GF-D8 (cell line): ENCODE measurements around the gene CDH19.
"Not testable (repeated sequence)": the region's sequence is repeated elsewhere in the genome, so short reads cannot be mapped to it uniquely, and the experiment has no call there.

Source experiments
- DNase-seq: peaks from one replicate; lab custom pipeline; 2025; lab: John Stamatoyannopoulos, UW

The CDH19 gene

DNA sequence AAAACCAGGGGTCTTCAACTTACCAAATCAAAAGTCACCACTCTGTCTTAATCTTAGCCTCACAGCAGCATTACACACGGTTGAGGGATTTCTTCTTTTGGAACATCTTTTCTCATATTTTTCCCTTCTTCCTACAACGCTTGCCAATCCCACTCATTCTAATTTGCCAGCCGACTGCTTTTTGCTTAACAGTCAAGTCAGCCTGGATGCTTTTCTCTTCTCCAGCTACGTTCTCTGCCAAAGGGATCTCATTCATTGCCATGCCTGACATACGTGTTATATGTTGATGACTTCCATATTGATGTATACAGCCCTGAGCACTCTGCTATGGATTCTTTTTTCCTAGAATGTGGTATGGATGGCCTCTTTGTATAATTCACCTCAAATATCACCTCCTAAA is 37.3 kb downstream of the CDH19 start:
- DNase-seq: no peak

DNA sequence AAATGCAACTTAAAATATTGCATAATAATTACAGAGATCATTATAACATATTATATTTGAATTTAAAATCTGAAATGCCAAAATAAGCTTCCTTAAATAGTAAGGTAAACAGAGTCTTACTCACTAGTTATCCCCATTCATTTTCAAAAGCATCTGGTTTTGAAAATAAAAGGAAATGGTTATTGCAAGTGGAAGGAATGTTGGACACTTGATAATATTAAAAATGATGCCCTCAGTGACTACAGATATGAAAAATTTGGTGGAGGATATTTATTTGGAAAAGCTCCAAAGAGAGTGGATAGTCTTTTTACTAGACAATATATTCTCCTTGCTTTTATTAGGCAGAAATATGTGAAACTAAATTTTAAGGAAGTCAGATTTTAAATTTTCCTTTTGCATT is 39.7 kb downstream of the CDH19 start:
- DNase-seq: no peak

- no peak for DNase-seq
Measured at GRCh38 chr18:66562279-66562678, 41.6 kb downstream of the CDH19 start.

- DNase-seq: no peak
Measured at GRCh38 chr18:66560094-66560493, 43.8 kb downstream of the CDH19 start.

- no peak for DNase-seq
Measured at GRCh38 chr18:66558773-66559172, 45.1 kb downstream of the CDH19 start.

- DNase-seq: no peak
Measured at GRCh38 chr18:66557091-66557490, 46.8 kb downstream of the CDH19 start.

- DNase-seq: no peak
Measured at GRCh38 chr18:66555585-66555984, 48.3 kb downstream of the CDH19 start.

DNA sequence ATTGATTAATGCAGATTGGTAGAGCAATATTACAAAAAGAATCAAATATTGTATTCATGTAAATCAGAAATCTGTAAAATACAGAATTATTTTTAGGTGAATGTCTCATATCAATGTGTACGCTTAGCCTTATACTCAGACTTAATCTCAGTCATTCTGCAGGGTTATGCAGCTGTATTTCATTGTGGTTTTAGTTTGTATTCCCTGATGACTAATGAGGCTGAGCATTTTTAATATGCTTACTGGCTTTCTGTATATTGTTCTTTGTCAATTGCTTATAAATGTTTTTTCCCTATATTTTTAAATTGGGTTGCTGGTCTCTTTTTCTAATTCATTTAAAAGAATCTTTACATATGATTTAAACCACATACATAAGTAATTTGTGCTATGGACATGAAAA is 50.1 kb downstream of the CDH19 start:
- no peak for DNase-seq

DNA sequence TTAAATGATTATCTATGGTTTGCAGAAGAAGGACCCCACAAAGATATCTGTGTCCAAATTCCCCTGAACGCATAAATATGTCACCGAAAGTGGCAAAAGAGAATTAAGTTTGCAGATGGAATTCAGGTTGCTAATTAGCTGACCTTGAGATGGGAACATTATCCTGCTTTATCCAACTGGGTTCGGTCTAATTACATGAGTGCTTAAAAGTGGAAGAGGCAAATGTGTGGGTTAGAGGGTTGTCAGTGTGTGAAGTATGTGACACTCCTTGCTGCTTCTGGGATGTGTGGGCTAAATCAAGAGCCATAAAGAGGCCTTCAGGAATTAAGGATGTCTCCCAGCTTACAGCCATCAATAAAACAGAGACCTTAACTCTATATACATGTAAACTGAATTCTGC is 53.5 kb downstream of the CDH19 start:
- DNase-seq: no peak

GRCh38 chr18:66548747-66549146 is 55.1 kb downstream of the CDH19 start:
- DNase-seq: no peak

DNA sequence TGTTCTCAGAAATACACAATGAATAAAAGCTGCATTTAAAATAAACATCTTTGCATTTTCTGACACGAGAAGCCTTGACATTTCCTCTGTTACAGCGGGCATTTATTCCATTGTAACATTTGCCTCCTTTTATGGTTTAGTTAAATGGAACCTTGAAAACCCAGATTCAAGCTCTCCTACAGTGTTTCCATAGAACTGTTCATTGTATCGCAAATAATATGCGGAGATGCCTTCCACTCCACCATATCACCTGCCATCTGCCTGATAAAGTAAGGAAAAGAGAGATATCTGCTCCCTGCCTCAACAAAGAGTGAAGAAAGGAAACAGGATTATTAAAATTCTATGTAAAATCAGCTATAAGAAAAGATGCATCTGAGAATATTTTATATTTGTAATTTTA is 69.8 kb downstream of the CDH19 start:
- DNase-seq: no peak

- no peak for DNase-seq
Measured at GRCh38 chr18:66533693-66534092, 70.2 kb downstream of the CDH19 start.

GRCh38 chr18:66523219-66523991 is 80.5 kb downstream of the CDH19 start:
- no peak for DNase-seq

DNA sequence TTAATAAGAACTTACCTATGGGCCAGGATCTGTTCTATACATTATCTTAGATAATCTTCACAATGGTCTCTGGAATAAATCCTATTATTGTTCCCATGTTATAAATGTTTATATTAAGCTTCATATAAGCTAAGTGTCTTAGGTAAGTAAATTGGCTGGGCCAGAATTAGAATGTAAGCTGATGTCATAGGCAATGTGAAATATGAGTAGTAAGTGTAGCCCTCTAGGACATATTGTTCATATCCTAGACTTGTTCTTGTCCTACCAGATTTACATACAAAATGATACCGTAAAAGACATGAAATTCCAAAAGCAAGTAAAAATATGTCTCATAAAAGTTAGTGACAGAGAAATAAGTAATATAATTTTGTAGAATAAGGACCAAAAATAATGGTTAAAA is 89.9 kb downstream of the CDH19 start:
- DNase-seq: no peak

DNA sequence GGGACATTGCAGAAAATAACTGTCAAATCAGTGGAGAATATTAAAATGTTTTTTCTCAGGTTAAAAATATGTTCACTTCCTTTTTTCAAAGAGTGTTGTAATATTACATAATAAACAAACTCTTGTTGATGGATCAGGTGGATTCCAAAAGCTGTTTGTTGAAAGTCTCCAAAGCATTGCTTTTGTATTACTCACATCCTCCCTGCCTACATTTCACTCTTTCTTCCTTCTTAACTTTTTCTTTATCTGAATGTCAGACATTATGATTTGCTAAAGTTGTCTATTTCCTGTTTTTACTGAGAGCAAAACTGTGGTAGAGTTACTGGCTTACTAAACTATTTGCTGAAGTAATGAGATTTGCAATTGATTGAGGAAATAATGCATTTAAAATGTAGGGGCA is 92.1 kb downstream of the CDH19 start:
- DNase-seq: no peak

GRCh38 chr18:66511289-66511688 is 92.6 kb downstream of the CDH19 start:
- DNase-seq: no peak

DNA sequence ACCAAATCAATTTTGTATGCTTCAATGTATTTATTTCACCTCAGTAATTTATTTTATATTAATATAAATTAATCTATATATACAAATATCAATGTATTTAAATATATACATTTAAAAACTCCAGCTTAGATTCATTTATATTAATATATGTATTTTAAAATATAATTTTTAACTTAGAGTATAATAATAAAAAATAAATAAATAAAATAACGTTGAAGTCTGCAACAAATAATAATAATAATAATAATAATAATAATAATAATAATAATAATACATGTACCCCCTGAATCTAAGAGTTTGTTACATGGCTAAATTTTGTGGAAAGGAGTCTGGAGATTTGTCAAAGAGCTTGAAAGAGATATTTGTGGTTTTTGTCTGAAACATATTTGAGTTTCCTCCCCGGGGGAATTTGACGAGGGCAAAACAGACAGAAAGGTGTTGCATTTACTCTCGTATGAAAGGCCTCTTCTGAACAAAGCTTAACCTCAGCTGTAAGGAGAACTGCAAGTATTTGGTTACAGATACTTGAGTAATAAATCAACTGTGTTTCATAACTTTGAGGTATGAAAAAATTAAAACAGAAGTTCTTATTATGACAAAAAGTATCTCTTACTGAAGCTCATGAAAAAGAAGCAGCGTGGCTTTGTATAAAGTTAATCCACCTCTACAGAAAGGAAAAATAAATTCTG is 93.4 kb downstream of the CDH19 start:
- no peak for DNase-seq

GRCh38 chr18:66508937-66509336 is 95.0 kb downstream of the CDH19 start:
- no peak for DNase-seq

- no peak for DNase-seq
Measured at GRCh38 chr18:66506178-66506577, 97.7 kb downstream of the CDH19 start.

DNA sequence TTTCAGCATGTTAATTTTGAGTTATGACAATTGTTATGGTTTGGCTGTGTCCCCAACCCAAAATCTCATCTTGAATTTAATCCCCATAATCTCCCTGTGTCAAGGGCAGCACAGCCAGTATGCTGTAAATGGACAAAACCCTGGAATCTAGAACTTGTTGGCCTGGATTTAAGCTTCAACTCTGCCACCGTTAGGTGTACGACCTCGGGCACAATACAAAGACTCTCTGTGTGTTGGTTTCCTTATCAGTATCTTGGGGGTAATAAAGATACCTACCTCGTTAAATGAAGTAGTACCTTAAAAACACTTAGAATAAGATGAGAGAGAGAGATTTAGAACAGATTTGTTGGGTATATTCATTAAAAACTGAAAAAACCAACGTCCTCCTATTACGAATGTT is 106.5 kb downstream of the CDH19 start:
- DNase-seq: no peak

DNA sequence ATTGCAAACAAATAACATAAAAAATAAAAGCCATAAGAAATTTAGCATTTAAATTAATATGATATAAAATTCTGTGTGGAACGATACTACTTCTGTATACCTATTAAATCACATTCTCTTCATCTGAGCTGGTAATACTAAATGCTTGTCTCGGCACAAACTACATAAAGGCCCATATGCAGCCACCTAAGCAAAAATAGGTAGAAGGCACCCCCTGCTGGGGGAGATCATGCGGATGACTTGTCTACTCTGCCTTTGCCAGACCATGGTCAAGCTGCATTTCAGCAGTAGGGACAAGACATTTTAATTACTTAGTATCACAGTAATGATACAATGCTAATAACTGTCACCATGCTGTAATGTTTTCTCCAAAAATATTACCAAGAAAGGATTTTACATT is 108.0 kb downstream of the CDH19 start:
- peak; percentile 24 for DNase-seq

DNA sequence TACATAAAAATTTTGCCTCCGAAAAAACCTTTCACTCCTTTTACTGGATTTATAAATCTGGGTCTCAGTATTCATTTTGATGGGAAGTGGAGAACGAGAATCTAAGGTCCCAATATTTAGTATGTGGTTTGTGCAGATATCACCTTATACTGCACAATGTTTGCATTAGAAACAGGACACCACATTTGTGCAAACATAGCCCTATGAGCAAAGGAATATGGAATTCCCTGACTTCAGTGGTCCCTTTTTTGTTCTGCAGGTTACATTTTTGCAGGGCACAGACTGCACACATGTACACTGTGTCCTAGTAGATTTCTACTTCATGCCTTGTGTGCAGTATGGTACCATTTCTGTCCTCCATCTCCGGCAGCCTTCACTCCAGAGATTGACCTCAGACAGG is 130.0 kb downstream of the CDH19 start:
- DNase-seq: no peak

DNA sequence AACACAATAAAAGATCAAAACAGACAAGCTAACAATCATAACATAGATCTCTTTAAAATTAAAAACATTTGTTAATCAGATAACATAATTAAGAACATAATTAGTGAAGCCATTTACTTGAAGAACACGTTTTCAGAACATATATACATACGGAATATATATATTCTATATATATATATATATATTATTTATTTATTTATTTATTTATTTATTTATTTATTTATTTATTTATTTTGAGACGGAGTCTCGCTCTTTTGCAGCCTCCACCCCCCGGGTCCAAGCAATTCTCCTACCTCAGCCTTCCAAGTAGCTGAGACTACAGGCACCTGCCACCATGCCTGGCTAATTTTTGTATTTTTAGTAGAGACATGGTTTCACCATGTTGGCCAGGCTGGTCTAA is 137.7 kb downstream of the CDH19 start:
- DNase-seq: not testable (repeated sequence)

GRCh38 chr18:66461344-66461743 is 142.5 kb downstream of the CDH19 start:
- no peak for DNase-seq
